ENCODE data around the gene BSN.

Gene BSN

GRCh38 chr3:49512781-49513355, 41.4 kb upstream of the BSN start:
- ATAC-seq (ENCODE audit: low read depth) (no peak), DNase-seq (ENCODE audit: low spot score) (no peak)
- no peak for TF ChIP-seq CTCF (IDR thresholded peaks at IDR 0.05; ENCODE audit: poor library complexity, severe bottlenecking)
- H3K9me3 ChIP-seq (ENCODE audit: severe bottlenecking) = no peaks in the 10 kb centered on the region
- H3K36me3 ChIP-seq (ENCODE audit: low read depth) = peaks cover 50% of the 10 kb centered on the region
- H3K27me3 ChIP-seq (ENCODE audit: insufficient read depth, poor library complexity, severe bottlenecking) = no peaks in the 10 kb centered on the region
- no peaks in the 10 kb centered on the region for H3K4me1 ChIP-seq (ENCODE audit: insufficient read depth, poor library complexity, severe bottlenecking)
- no peak overlapping the region for H3K4me3 ChIP-seq (ENCODE audit: severe bottlenecking)
- no peak overlapping the region for H3K27ac ChIP-seq (ENCODE audit: poor library complexity, severe bottlenecking)

- DNase-seq (ENCODE audit: low spot score) (no peak), ATAC-seq (ENCODE audit: low read depth) (no peak)
- TF ChIP-seq CTCF (IDR thresholded peaks at IDR 0.05; ENCODE audit: poor library complexity, severe bottlenecking) = no peak
- H3K36me3 ChIP-seq (ENCODE audit: low read depth) = peaks cover 55% of the 10 kb centered on the region
- H3K9me3 ChIP-seq (ENCODE audit: severe bottlenecking) = no peaks in the 10 kb centered on the region
- H3K27me3 ChIP-seq (ENCODE audit: insufficient read depth, poor library complexity, severe bottlenecking) = no peaks in the 10 kb centered on the region
- no peaks in the 10 kb centered on the region for H3K4me1 ChIP-seq (ENCODE audit: insufficient read depth, poor library complexity, severe bottlenecking)
- H3K4me3 ChIP-seq (ENCODE audit: severe bottlenecking) = no peak overlapping the region
- no peak overlapping the region for H3K27ac ChIP-seq (ENCODE audit: poor library complexity, severe bottlenecking)
Observed at GRCh38 chr3:49513494-49514124, 40.7 kb upstream of the BSN start.

DNA sequence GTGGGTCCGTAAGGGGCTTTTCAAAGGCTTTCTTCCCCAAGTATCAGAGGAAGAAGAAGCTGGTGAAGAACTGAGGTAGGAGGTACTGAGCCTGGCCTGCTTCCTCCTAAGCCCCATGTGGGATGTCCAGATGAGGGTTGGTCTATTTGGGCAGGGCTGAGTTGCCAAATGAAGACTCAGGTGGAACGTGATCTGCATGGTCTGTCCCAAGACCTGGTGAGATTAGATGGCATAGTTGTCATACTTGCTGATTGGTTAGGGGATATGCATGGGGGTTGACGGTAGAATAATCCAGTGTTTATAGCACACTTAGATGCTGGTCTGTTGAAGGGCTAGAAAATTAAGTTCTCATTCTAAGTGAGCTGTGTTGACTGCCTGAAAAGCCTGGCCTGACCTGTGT, 36.3 kb upstream of the BSN start:
- Histone ChIP-seq H3K27me3 (ENCODE audit: insufficient read depth, poor library complexity, severe bottlenecking) (no peaks in the 10 kb centered on the region), H3K4me1 (ENCODE audit: insufficient read depth, poor library complexity, severe bottlenecking) (no peaks in the 10 kb centered on the region), H3K4me3 (ENCODE audit: severe bottlenecking) (no peak overlapping the region), H3K27ac (ENCODE audit: poor library complexity, severe bottlenecking) (no peak overlapping the region), H3K9me3 (ENCODE audit: severe bottlenecking) (no peaks in the 10 kb centered on the region), H3K36me3 (ENCODE audit: low read depth) (peaks cover 30% of the 10 kb centered on the region)
- ATAC-seq (ENCODE audit: low read depth) = no peak
- no peak for DNase-seq (ENCODE audit: low spot score)
- TF ChIP-seq CTCF (IDR thresholded peaks at IDR 0.05; ENCODE audit: poor library complexity, severe bottlenecking) = no peak

GRCh38 chr3:49518441-49518840, 35.8 kb upstream of the BSN start:
- H3K27me3 ChIP-seq (ENCODE audit: insufficient read depth, poor library complexity, severe bottlenecking) = no peaks in the 10 kb centered on the region
- H3K4me1 ChIP-seq (ENCODE audit: insufficient read depth, poor library complexity, severe bottlenecking) = peaks cover 3% of the 10 kb centered on the region
- no peak overlapping the region for H3K4me3 ChIP-seq (ENCODE audit: severe bottlenecking)
- no peak for TF ChIP-seq CTCF (IDR thresholded peaks at IDR 0.05; ENCODE audit: poor library complexity, severe bottlenecking)
- H3K27ac ChIP-seq (ENCODE audit: poor library complexity, severe bottlenecking) = no peak overlapping the region
- no peaks in the 10 kb centered on the region for H3K9me3 ChIP-seq (ENCODE audit: severe bottlenecking)
- no peak for ATAC-seq (ENCODE audit: low read depth)
- H3K36me3 ChIP-seq (ENCODE audit: low read depth) = peaks cover 26% of the 10 kb centered on the region
- no peak for DNase-seq (ENCODE audit: low spot score)

DNA sequence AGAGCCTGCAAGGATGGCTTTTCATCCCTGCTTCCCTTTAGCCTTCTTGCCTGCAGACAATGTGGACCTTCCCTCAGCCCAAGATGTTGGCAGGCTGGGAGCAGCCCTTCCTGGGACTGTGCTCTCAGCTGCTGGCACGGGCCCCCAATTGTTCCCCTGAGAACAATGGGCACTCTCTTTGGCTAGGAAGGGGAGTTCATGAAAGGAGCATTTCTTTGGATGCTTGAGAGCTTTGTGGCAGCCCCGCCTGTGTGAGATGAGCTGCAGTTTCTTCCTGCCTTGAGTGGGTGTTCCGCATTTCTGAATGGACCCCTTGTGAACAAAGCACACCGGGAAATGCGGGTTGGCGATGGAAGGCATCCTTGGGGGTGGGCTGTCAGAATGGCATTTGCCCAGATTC, 35.0 kb upstream of the BSN start:
- Histone ChIP-seq H3K4me3 (ENCODE audit: severe bottlenecking) (no peak overlapping the region), H3K4me1 (ENCODE audit: insufficient read depth, poor library complexity, severe bottlenecking) (peaks cover 12% of the 10 kb centered on the region), H3K9me3 (ENCODE audit: severe bottlenecking) (no peaks in the 10 kb centered on the region), H3K27ac (ENCODE audit: poor library complexity, severe bottlenecking) (no peak overlapping the region), H3K27me3 (ENCODE audit: insufficient read depth, poor library complexity, severe bottlenecking) (no peaks in the 10 kb centered on the region), H3K36me3 (ENCODE audit: low read depth) (peaks cover 19% of the 10 kb centered on the region)
- ATAC-seq (ENCODE audit: low read depth) = no peak
- no peak for DNase-seq (ENCODE audit: low spot score)
- TF ChIP-seq CTCF (IDR thresholded peaks at IDR 0.05; ENCODE audit: poor library complexity, severe bottlenecking) = no peak
